Memory B cell (primary cell): ENCODE data around the gene KRTAP5-8.
"Not testable (repeated sequence)": the region's sequence is repeated elsewhere in the genome, so short reads cannot be mapped to it uniquely, and the experiment has no call there.

ENCODE experiments used
- ATAC-seq: fragments of 150-1000 bp; cut with Tn5 transposase; 2 replicates; pipeline ENCODE4 v1.10.0; 2021; ENCODE audit warnings: low read depth, mild to moderate bottlenecking, moderate library complexity
- DNase-seq, 2 donors: peaks; one replicate each; pipeline ENCODE4 v3.0.0; 2022; ENCODE audit warnings: low spot score in 2 of 2
- H3K27ac Mint-ChIP-seq: one replicate; pipeline ENCODE4 v1.8.0; 2022; ENCODE audit warnings: mild to moderate bottlenecking, moderate library complexity, mixed read lengths
- H3K27me3 Mint-ChIP-seq: one replicate; pipeline ENCODE4 v1.8.0; 2022; ENCODE audit warnings: mixed read lengths
- H3K36me3 Mint-ChIP-seq: one replicate; pipeline ENCODE4 v1.8.0; 2022; ENCODE audit warnings: mild to moderate bottlenecking, mixed read lengths
- H3K4me1 Mint-ChIP-seq: one replicate; pipeline ENCODE4 v1.8.0; 2022; ENCODE audit warnings: mixed read lengths
- H3K4me3 Mint-ChIP-seq: one replicate; pipeline ENCODE4 v1.8.0; 2022; ENCODE audit warnings: mild to moderate bottlenecking, moderate library complexity, mixed read lengths
- H3K9me3 Mint-ChIP-seq: one replicate; pipeline ENCODE4 v1.8.0; 2022; ENCODE audit warnings: mixed read lengths

Gene KRTAP5-8

DNA sequence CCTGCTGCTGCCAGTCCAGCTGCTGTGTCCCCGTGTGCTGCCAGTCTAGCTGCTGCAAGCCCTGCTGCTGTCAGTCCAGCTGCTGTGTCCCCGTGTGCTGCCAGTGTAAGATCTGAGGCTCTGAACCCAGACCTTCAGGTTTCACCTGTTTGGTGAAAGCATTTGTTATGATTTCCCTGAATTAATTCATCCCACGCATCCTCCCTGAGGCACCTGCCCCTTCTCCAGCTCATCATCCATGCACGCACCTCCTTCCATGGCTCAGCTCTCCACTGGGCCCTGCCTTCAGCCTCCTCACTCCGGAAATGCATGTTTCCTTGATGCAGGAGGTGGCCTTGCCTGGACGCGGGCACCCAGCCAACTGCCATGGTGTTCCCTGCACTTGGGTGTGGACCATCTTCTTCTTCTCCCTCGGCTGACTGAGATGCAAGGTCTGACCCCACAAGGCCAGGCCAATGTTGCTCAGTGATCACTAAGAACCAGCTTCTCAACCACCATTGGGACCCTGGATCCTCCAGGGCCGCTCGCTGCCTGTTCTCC lies 28.3 kb downstream of the KRTAP5-8 start:
- no peak overlapping the region for H3K27ac Mint-ChIP-seq
- H3K9me3 Mint-ChIP-seq, result no peaks in the 10 kb centered on the region
- H3K36me3 Mint-ChIP-seq, result peaks cover 3% of the 10 kb centered on the region
- DNase-seq, result no peak
- no peak for ATAC-seq
- peaks cover 28% of the 10 kb centered on the region for H3K27me3 Mint-ChIP-seq
- H3K4me1 Mint-ChIP-seq, result no peaks in the 10 kb centered on the region
- H3K4me3 Mint-ChIP-seq, result no peak overlapping the region

DNA sequence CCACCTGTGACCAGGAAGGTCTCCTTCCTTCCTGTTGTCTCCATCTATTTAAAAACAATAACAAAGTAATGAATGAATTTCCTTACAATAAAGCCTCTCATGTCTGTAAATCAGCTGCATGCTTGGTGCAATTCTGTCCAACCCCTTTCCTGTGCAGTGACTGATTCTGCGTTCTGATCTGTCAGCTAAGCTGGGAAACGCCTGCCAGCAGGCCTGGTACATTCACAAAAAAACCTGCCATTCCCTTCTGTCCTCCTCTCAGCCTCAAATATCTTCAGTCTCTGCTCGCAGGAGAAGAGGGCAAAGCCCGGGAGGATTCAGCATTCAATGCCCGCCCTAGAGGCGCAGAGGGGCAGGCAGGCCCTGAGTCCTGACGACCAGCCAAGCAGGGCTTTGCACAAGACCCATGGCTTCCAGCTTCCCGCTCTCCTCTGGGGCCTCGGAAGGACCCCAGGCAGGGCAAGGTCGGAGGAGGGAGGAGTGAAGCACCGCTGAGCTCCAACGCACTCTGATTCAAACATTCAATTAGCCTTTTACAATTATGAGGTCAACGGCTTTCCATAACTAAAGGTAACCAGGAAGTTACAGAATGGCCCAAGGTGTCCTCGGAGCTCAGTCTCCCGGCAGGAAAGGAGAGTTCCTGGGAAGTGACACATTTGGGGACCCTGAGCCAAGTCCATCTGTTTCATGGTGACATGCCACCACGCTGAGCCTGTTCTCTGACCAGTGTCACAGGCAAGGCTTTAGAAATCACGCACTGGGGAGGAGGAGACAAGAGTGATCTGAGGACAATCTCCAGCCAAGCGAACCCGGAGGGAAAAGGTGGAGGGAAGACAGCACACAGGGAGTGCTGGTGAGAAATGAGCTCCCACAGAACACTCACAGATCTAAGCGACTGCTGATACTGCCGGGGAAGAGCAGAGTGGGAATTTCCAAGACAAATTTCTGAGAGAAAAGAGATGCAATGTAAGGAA lies 29.1 kb downstream of the KRTAP5-8 start:
- not testable (repeated sequence) for H3K36me3 Mint-ChIP-seq, H3K4me1 Mint-ChIP-seq, H3K9me3 Mint-ChIP-seq, H3K27ac Mint-ChIP-seq, ATAC-seq, H3K4me3 Mint-ChIP-seq, DNase-seq
- peaks cover 28% of the 10 kb centered on the region for H3K27me3 Mint-ChIP-seq

DNA sequence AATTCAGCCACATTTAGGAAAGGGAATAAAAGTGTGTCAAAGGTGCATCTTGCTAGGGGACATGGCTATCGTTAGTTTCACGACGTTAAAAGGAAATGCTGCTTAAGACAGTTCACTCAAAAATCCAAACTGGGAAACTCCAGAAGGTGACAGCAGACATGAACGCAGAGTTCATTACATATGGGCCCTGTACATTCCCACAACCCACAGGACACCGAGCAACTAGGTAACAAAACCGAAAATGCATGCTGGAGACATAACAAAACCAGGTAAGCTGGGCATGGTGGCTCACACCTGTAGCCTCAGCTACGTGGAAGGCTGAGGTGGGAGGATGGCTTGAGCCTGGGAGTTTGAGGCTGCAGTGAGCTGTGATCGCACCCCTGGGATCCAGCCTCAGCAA lies 29.8 kb downstream of the KRTAP5-8 start:
- H3K4me3 Mint-ChIP-seq, H3K27ac Mint-ChIP-seq, H3K4me1 Mint-ChIP-seq, DNase-seq, H3K36me3 Mint-ChIP-seq, ATAC-seq, H3K9me3 Mint-ChIP-seq: not testable (repeated sequence)
- peaks cover 28% of the 10 kb centered on the region for H3K27me3 Mint-ChIP-seq

DNA sequence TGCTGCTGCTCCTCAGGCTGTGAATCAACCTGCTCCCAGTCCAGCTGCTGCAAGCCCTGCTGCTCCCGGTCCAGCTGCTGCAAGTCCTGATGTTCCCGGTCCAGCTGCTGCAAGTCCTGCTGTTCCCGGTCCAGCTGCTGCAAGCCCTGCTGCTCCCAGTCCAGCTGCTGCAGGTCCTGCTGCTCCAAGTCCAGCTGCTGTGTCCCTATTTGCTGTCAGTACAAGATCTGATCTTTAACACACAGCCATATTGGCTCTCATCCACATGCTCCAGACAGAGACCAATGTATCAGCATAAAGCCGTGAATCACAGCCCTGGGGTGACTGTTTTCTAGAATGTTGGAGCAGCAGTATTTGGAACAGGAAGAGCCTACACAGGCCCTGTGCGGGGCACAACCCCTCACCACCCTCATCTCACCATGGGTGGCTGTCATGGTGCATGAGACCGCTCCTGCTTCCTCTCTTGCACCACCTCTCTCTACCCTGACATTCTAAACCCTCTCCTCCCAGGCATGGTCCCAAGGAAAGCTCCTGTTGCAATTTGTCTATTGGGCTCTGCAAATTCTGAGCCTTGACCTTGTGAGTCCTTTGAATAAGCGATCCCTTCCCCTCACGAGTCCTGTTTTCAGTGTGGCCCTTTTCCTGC lies 31.0 kb downstream of the KRTAP5-8 start:
- H3K27ac Mint-ChIP-seq, result no peak overlapping the region
- DNase-seq, result no peak
- no peaks in the 10 kb centered on the region for H3K9me3 Mint-ChIP-seq
- no peak overlapping the region for H3K4me3 Mint-ChIP-seq
- H3K27me3 Mint-ChIP-seq, result peaks cover 21% of the 10 kb centered on the region
- H3K4me1 Mint-ChIP-seq, result no peaks in the 10 kb centered on the region
- peaks cover 3% of the 10 kb centered on the region for H3K36me3 Mint-ChIP-seq
- ATAC-seq, result no peak

DNA sequence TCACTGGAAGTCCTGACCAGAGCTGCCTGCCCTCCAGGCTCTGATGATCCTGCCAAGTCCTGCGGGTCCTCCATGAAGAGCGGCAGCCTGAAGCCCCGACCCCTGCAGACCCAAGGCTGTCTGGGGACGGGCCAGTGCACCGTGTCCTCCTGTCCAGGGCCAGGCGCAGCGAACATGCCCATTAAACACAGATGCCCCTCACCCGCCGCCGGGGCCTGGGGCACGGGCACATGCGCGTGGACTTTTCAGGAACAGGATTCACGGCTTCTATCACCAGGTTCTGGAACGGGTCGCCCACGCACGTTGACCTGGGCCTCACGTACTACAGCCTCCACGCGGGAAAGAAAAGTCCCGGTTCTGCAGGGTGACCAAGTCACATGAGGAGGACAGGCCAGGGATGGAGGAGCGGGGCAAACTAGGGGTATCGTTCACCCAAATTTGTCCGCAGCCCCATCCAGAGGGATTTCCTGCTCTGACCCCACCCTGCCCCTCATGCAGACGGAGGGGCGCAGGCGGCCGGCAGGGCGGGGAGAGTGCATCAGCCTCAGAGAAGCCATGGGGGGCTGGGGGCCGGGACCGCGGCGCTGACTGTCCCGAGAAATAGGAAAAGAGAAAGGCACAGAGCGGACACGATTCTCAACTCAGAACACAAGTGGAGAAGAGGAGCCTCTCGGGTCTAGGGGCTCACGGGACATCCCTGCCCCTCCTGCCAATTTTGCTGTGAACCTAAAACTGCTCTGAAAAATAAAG lies 33.5 kb downstream of the KRTAP5-8 start:
- not testable (repeated sequence) for ATAC-seq, H3K27ac Mint-ChIP-seq, H3K4me1 Mint-ChIP-seq, H3K4me3 Mint-ChIP-seq, H3K9me3 Mint-ChIP-seq, H3K36me3 Mint-ChIP-seq, DNase-seq
- peaks cover 13% of the 10 kb centered on the region for H3K27me3 Mint-ChIP-seq

DNA sequence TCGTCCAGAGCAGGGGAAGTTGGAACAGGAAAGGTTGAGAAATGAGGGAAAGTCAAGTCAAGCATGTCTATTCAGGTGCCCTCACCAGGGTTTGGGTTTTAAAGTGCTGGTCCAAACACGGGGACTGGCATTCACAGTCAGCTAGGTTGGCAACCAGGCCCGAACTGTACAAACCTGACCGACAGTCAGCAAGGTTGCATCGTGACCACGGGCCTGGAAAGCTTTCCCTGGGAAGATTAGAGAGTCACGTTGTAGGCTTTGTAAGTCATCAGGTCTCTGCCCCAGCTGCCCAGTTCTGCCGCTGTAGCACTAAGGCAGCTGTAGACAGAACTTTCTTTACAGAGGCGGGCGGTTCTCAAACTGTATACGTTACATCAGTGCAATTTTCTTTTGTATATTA lies 35.0 kb downstream of the KRTAP5-8 start:
- no peak for DNase-seq
- peaks cover 7% of the 10 kb centered on the region for H3K27me3 Mint-ChIP-seq
- peaks cover 3% of the 10 kb centered on the region for H3K36me3 Mint-ChIP-seq
- H3K4me1 Mint-ChIP-seq, result no peaks in the 10 kb centered on the region
- H3K27ac Mint-ChIP-seq, result no peak overlapping the region
- ATAC-seq, result no peak
- H3K9me3 Mint-ChIP-seq, result no peaks in the 10 kb centered on the region
- H3K4me3 Mint-ChIP-seq, result no peak overlapping the region

DNA sequence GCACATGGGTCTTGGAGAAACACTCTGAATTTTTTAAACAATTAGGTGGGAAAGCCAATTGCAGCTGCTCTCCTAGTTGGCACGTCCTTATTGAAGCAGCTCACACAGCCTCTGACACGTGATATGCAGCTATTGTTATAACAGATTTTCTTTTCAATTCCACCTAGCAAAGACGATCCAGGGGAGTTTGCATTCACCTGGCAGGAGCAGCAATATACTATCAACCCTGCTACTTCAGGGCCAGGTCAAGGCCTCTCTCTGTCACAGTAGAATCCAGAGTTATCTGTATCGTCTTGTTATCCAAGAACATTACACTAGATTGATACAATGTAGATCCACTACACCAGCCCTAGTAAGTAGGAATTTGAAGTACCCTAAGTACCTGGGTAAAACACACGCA lies 36.6 kb downstream of the KRTAP5-8 start:
- H3K4me1 Mint-ChIP-seq, result no peaks in the 10 kb centered on the region
- no peak overlapping the region for H3K27ac Mint-ChIP-seq
- peaks cover 3% of the 10 kb centered on the region for H3K36me3 Mint-ChIP-seq
- DNase-seq (no peak), ATAC-seq (no peak)
- H3K9me3 Mint-ChIP-seq, result no peaks in the 10 kb centered on the region
- H3K27me3 Mint-ChIP-seq, result peaks cover 7% of the 10 kb centered on the region
- H3K4me3 Mint-ChIP-seq, result no peak overlapping the region

DNA sequence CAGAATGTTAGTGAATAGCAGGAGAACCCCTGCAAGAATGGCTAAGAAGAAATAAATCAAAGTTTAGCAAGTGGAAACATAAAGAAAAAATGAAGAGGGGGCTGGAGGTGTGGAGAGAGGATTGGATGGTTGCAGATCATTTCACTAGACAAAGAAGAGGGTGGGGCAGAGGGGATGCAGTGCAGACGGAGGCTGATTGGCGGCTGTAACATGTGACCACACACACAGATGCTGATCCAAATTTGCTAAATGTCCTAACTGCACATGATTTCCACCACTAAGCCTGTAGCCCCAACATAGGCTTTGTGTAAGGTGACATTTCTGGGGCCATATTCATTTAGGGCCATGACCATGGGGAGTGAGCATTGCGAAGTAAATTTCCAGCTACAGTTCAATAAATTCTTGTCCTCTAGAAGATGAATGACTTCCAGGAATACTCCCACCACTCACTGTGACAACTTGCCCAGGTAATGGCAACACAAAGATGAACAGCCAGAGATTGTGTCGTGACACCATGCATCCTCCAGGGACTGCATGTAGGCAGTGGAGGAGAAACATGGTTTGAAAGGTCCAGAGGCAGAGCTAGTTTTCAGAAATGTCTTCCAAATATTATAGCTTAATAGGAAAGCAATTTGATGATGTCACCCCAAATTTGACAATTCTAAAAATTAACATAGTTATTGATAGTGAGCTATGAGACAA lies 38.0 kb downstream of the KRTAP5-8 start:
- Mint-ChIP-seq H3K27me3 (peaks cover 4% of the 10 kb centered on the region), H3K27ac (no peak overlapping the region), H3K4me3 (no peak overlapping the region), H3K9me3 (no peaks in the 10 kb centered on the region), H3K4me1 (peaks cover 5% of the 10 kb centered on the region), H3K36me3 (no peaks in the 10 kb centered on the region)
- DNase-seq (no peak), ATAC-seq (no peak)

DNA sequence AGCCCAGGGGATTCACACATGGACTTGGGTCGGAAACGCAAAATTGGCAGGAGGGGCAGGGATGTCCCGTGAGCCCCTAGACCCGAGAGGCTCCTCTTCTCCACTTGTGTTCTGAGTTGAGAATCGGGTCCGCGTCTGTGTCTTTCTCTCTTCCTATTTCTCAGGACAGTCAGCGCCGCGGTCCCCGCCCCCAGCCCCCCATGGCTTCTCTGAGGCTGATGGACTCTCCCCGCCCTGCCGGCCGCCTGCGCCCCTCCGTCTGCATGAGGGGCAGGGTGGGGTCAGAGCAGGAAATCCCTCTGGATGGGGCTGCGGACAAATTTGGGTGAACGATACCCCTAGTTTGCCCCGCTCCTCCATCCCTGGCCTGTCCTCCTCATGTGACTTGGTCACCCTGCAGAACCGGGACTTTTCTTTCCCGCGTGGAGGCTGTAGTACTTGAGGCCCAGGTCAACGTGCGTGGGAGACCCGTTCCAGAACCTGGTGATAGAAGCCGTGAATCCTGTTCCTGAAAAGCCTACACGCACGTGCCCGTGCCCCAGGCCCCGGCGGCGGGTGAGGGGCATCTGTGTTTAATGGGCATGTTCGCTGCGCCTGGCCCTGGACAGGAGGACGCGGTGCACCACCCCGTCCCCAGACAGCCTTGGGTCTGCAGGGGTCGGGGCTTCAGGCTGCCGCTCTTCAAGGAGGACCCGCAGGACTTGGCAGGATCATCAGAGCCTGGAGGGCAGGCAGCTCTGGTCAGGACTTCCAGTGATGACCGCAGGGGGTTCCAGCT lies 39.1 kb downstream of the KRTAP5-8 start:
- DNase-seq, H3K27me3 Mint-ChIP-seq, H3K9me3 Mint-ChIP-seq, H3K36me3 Mint-ChIP-seq, ATAC-seq, H3K4me3 Mint-ChIP-seq, H3K27ac Mint-ChIP-seq, H3K4me1 Mint-ChIP-seq: not testable (repeated sequence)

DNA sequence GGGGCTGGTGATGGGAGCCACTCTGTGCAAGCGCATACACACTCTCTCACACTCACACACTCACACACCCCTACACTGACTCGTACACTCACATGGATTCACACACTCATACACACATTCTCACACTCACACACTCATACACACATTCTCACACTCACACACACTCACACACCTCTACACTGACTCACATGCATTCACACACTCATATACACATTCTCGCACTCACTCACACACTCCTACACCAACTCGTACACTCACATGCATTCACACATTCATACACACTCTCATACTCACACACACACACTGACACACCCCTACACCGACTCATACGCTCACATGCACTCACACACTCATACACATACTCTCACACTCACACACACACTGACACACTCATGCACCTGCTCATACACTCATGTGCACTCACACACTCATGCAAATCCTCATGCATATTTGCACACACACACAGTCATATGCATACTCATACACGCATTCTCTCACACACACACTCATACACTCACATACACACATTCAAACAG lies 39.7 kb downstream of the KRTAP5-8 start:
- Mint-ChIP-seq H3K27me3 (peaks cover 9% of the 10 kb centered on the region), H3K4me1 (peaks cover 7% of the 10 kb centered on the region), H3K9me3 (no peaks in the 10 kb centered on the region), H3K27ac (no peak overlapping the region), H3K36me3 (no peaks in the 10 kb centered on the region), H3K4me3 (no peak overlapping the region)
- ATAC-seq (no peak), DNase-seq (no peak)

DNA sequence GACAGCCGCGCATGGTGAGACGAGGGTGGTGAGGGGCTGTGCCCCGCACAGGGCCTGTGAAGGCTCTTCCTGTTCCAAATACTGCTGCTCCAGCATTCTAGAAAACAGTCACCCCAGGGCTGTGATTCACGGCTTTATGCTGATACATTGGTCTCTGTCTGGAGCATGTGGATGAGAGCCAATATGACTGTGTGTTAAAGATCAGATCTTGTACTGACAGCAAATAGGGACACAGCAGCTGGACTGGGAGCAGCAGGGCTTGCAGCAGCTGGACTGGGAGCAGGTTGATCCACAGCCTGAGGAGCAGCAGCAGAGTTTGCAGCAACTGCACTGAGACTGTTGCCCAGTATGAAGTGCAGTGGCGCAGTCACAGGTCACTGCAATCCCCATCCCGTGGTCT lies 41.7 kb downstream of the KRTAP5-8 start:
- not testable (repeated sequence) for H3K27ac Mint-ChIP-seq, DNase-seq, H3K9me3 Mint-ChIP-seq, H3K4me3 Mint-ChIP-seq, H3K4me1 Mint-ChIP-seq, ATAC-seq, H3K36me3 Mint-ChIP-seq
- H3K27me3 Mint-ChIP-seq, result peaks cover 10% of the 10 kb centered on the region

DNA sequence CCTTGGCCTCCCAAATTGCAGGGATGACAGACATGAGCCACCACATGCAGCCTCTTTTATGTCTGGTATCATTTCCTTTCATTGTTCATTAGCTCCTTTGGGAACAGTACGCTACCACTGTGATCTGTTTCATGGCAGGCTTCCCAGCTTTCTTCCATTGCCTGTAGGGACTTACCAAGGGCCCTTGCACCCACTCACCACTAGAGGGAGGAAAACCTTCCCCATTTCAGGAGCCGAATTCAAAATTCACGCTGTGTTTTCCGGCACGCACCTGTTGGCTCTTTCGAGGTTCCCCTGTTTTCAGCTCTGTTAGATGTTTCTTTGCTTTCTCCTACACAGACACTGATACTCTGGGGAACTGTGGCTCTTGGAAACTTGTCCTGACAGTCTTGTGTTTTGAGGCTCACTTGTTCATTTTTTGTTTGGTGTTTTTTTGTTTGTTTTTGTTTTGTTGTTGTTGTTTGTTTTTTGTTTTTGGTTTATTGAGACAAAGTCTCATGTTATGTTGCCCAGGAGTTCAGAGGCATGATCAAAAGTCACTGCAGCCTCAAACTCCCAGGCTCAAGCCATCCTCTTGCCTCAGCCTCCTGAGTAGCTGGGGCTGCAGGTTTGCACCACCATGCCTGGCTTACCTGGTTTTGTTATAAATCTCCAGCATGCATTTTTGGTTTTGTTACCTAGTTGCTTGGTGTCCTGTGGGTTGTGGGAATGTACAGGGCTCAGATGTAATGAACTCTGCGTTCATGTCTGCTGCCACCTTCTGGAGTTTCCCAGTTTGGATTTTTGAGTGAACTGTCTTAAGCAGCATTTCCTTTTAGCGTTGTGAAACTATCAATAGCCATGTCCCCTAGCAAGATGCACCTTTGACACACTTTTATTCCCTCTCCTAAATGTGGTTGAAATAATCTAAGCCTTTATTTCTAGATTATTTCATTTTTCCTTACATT lies 42.5 kb downstream of the KRTAP5-8 start:
- no peaks in the 10 kb centered on the region for H3K9me3 Mint-ChIP-seq
- H3K4me1 Mint-ChIP-seq, result peaks cover 7% of the 10 kb centered on the region
- ATAC-seq (peak; percentile 35), DNase-seq (no peak)
- no peak overlapping the region for H3K4me3 Mint-ChIP-seq
- peaks cover 16% of the 10 kb centered on the region for H3K27me3 Mint-ChIP-seq
- H3K36me3 Mint-ChIP-seq, result no peaks in the 10 kb centered on the region
- H3K27ac Mint-ChIP-seq, result no peak overlapping the region
